Stimulated activated effector memory CD8-positive, alpha-beta T cell treated with anti-CD3 and anti-CD28 coated beads, Interleukin-12 subunit alpha, Interleukin-12 subunit beta, amount 100 ng/mL, for 72 hours (primary cell): ENCODE results near the gene EXT2.

Source experiments
- ATAC-seq: fragments of 150-1000 bp; cut with Tn5 transposase; 2 replicates; pipeline ENCODE4 v1.10.0; 2021
- DNase-seq, 2 donors: peaks; one replicate each; pipeline ENCODE4 v3.0.0; 2021 to 2022; ENCODE audit warnings: low spot score in 2 of 2
- H3K27ac Mint-ChIP-seq: one replicate; pipeline ENCODE4 v1.8.0; 2022; ENCODE audit warnings: mild to moderate bottlenecking, mixed read lengths
- H3K36me3 Mint-ChIP-seq: one replicate; pipeline ENCODE4 v1.8.0; 2022; ENCODE audit warnings: mild to moderate bottlenecking, mixed read lengths
- H3K4me1 Mint-ChIP-seq: one replicate; pipeline ENCODE4 v1.8.0; 2022; ENCODE audit warnings: mixed read lengths
- H3K4me3 Mint-ChIP-seq: one replicate; pipeline ENCODE4 v1.8.0; 2022; ENCODE audit warnings: mild to moderate bottlenecking, mixed read lengths
- H3K9me3 Mint-ChIP-seq: one replicate; pipeline ENCODE4 v1.8.0; 2022; ENCODE audit warnings: mixed read lengths

The EXT2 gene

DNA sequence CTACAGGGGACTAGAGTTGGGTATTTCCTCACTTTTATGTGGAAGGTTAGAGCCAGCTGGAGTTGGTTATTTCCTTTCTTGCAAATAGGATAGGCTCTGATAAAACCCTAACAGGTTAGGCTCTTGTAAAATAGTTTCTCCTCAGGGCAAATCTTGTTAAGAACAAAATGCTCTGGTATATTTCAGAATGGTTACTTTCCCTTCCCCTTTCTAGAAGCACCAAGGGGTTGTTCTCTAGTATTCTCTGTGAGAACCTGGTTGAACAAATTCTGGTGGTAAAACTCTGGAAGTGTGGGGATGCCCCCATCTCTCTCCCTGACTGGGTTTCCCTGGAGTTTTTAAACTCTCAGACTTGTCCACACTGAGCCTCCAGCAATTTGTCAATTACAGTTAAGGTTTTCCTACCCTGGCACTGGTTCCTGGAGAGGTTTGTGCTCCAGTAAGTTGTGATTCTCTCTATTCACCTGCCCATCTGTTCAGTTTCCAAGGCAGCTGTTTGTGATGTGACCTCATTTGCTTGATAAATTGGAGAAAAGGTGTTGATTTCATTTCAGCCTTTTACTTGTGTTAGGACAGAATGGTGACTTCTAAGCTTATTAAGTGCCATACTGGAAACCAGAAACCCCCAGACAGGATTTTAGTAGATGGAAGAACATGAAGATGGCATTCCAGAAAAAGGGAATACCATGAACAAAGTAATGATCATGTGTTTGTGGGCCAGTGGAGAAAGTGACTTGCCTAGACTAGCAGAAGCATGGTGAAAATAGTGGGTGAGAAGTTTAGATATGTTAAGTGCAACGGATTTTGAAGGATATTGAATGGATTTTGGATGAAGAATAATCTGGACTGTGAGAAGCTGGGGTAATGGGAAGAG lies 64.6 kb downstream of the EXT2 start:
- Mint-ChIP-seq H3K36me3 (peaks cover 13% of the 10 kb centered on the region), H3K27ac (no peak overlapping the region), H3K4me3 (no peak overlapping the region), H3K9me3 (no peaks in the 10 kb centered on the region), H3K4me1 (peaks cover 21% of the 10 kb centered on the region)
- DNase-seq: no peak
- no peak for ATAC-seq

DNA sequence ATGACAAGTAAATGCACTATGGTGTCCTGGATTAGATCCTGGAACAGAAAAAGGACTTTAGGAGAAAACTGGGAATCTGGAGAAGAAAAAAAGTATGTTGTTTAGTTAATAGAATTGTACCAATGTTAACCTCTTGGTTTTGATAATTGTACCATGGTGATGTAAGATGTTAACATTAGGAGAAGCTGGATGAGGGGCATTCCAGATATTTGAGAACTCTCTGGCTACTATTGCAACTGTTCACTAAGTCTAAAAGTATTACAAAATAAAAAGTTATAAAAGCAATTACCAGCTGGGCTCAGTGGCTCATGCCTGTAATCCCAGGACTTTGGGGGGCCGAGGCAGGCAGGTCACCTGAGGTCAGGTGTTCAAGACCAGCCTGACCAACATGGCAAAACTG lies 66.5 kb downstream of the EXT2 start:
- Mint-ChIP-seq H3K9me3 (no peaks in the 10 kb centered on the region), H3K4me1 (peaks cover 16% of the 10 kb centered on the region), H3K4me3 (no peak overlapping the region), H3K27ac (no peak overlapping the region), H3K36me3 (peaks cover 13% of the 10 kb centered on the region)
- ATAC-seq (no peak), DNase-seq (no peak)

DNA sequence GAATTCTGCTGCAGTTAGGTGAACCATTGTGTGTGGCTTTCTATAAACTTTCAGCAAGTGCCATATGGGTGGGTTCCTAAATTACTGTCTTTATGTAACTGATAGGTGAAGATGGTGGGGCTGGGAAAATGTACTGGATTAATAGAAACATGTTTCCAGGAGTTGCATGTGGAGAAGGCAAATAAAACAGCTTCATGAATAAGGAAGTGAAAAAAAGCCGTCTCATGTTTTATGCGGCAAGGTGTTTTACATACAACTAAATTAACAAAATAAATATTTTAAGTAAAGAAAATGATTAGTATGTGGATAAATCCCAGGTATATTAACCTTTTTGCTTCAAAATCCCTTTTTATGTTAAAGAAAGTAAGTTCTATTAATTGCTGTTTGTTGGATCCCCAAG lies 67.2 kb downstream of the EXT2 start:
- no peak for ATAC-seq
- no peak for DNase-seq
- H3K27ac Mint-ChIP-seq: no peak overlapping the region
- H3K9me3 Mint-ChIP-seq: no peaks in the 10 kb centered on the region
- H3K4me3 Mint-ChIP-seq: no peak overlapping the region
- peaks cover 15% of the 10 kb centered on the region for H3K4me1 Mint-ChIP-seq
- H3K36me3 Mint-ChIP-seq: peaks cover 19% of the 10 kb centered on the region

DNA sequence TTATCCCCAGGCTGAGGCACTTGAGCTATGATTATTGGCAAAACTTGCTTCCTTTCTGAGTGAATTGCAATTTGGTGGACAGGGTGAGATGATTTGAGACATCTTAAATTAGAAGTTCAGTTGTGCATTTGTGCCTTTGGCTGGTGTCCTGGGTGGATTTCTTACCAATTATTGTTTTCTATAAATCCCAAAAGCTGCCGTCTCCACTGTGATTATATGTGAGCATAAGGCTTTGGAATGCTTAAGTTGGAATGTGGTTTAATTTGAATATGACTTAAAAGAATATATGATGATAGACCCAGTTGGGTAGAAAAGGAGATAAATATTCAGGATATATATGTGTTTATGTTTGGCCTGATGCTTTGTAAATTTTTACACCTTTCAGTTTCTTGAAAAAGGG lies 70.0 kb downstream of the EXT2 start:
- DNase-seq (no peak), ATAC-seq (no peak)
- H3K4me3 Mint-ChIP-seq: no peak overlapping the region
- no peak overlapping the region for H3K27ac Mint-ChIP-seq
- no peaks in the 10 kb centered on the region for H3K9me3 Mint-ChIP-seq
- peaks cover 6% of the 10 kb centered on the region for H3K36me3 Mint-ChIP-seq
- peaks cover 5% of the 10 kb centered on the region for H3K4me1 Mint-ChIP-seq

DNA sequence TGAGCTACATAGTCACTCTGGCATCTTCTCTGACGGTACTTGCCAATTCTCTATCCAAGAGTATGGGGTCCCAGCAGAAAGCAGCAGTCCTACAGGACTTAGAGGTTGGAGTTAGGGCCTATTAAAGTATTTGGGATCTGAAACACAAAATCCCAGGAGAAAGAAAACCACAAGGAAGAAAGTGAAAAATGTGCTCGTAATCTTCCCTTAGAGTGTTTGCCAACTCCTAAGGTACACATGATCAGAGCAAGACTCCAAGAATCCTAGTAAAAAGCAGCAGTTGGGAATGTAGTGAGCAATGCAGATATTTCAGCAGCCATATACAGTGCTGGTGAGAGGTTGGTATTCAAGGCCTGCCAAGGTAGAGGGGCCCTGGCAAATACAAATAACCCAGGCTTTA lies 71.6 kb downstream of the EXT2 start:
- DNase-seq (no peak), ATAC-seq (no peak)
- Mint-ChIP-seq H3K9me3 (no peaks in the 10 kb centered on the region), H3K4me1 (peaks cover under 1% of the 10 kb centered on the region), H3K27ac (no peak overlapping the region), H3K36me3 (peaks cover 10% of the 10 kb centered on the region), H3K4me3 (no peak overlapping the region)

DNA sequence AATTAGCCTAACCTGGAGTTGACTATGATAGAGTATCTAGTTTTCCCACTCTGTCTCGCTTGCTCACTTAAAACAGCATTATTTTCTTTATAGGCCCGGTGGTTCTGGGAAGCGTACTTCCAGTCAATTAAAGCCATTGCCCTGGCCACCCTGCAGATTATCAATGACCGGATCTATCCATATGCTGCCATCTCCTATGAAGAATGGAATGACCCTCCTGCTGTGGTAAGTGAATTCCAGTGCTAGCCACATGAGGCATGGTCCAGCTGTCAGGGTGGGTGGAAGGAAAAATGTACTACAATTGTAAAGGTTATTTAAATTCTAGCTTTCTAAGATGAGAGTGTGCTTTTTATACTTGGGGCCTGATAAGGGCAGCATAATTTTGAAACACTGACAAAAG lies 76.0 kb downstream of the EXT2 start:
- H3K4me1 Mint-ChIP-seq: peaks cover 12% of the 10 kb centered on the region
- no peaks in the 10 kb centered on the region for H3K9me3 Mint-ChIP-seq
- ATAC-seq: no peak
- no peak for DNase-seq
- H3K36me3 Mint-ChIP-seq: peaks cover 27% of the 10 kb centered on the region
- H3K27ac Mint-ChIP-seq: no peak overlapping the region
- no peak overlapping the region for H3K4me3 Mint-ChIP-seq

DNA sequence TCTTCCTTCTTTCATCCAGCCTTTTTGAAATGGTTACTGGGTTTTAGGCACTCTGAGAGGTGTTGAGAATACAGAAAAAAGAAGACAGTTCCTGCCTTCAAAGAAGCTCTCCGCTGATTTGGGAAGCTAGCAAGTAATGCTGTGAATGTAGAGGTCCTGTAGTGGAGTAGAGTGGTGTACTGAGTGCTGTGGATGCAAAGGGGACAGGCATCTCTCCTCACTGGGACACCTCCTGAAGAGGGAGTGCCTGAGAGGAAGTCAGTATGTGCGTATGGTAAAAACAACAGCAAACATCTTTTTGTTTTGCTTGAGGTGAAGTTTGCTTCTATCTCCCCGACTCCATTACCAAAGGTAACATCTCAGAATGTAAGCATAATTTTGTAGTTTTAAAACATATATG lies 77.5 kb downstream of the EXT2 start:
- H3K36me3 Mint-ChIP-seq: peaks cover 21% of the 10 kb centered on the region
- H3K27ac Mint-ChIP-seq: no peak overlapping the region
- peaks cover 12% of the 10 kb centered on the region for H3K4me1 Mint-ChIP-seq
- no peaks in the 10 kb centered on the region for H3K9me3 Mint-ChIP-seq
- ATAC-seq: no peak
- DNase-seq: no peak
- H3K4me3 Mint-ChIP-seq: no peak overlapping the region

DNA sequence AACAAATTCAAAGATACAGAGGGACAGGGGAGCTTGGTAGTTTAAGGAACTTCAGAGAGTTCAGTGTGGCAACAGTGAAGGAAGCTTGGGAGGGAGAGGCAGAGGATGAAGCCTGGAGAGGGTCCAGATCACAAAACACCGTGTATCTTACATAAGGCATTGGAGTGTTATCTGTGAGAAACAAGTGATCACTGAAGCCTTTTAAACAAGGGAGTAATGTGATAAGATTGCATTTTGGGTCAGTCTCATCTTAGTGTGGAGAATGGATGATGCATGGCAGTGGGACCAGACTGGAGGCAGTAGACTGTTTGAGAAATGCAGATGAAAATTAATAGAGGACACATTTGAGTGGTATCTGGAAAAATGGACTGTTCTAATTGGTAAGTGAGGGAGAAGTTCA lies 79.4 kb downstream of the EXT2 start:
- Mint-ChIP-seq H3K36me3 (peaks cover 21% of the 10 kb centered on the region), H3K9me3 (no peaks in the 10 kb centered on the region), H3K4me3 (no peak overlapping the region), H3K27ac (peak overlapping the region; percentile 15), H3K4me1 (peaks cover 12% of the 10 kb centered on the region)
- DNase-seq (no peak), ATAC-seq (no peak)

DNA sequence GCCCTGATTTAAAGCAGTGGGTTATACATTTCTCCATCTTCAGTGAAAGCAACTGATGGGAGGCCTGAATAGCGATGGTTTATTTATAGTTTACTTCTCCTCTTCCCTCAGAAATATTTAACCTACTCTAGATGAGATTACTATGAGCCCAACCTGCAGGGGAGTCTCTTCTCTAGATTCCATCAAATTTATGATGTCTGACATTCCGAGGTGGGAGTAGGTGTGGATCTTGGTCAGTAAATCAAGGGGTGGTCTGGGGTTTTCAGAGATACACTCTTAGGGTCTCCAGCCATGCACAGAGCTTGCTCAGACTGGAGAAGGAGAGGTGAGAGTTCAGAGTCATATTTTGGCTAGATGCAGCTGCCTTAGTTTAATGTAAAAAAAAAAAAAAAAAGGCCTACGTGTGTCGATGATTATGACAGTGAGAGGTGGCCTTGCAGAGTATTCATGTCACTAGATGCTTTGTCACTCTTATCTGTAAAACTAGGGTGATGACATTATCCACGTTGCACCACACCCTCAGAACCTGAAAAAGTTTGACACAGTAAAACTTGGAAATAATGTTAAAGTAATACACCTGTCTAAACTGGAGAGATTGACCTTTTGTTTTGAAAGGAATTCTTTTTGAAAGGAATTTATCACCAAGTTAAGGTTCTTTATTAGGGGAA lies 81.2 kb downstream of the EXT2 start:
- H3K9me3 Mint-ChIP-seq: no peaks in the 10 kb centered on the region
- no peak overlapping the region for H3K27ac Mint-ChIP-seq
- no peak overlapping the region for H3K4me3 Mint-ChIP-seq
- H3K36me3 Mint-ChIP-seq: peaks cover 29% of the 10 kb centered on the region
- DNase-seq (no peak), ATAC-seq (no peak)
- peaks cover 12% of the 10 kb centered on the region for H3K4me1 Mint-ChIP-seq

DNA sequence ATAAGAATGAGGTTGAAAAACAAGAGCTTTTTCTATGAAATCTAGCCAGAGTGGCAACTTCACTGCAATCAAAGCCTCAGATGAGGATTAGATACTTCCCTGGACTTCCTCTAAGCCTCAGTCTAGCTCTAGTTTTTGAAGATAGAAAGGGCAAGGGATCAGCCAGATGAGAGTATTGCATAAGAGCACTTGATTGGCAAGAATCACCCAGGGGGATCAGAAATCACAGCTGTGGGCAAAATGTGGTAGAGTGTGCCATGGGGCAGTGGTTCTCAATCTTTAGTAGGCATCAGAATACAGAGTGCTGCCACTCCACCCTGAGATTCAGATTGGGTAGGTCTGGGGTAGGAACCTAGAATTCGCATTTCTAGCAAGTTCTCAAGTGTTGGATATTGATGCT lies 82.4 kb downstream of the EXT2 start:
- Mint-ChIP-seq H3K36me3 (peaks cover 24% of the 10 kb centered on the region), H3K27ac (peak overlapping the region; percentile 64), H3K9me3 (no peaks in the 10 kb centered on the region), H3K4me1 (peaks cover 12% of the 10 kb centered on the region), H3K4me3 (no peak overlapping the region)
- no peak for ATAC-seq
- DNase-seq: no peak

DNA sequence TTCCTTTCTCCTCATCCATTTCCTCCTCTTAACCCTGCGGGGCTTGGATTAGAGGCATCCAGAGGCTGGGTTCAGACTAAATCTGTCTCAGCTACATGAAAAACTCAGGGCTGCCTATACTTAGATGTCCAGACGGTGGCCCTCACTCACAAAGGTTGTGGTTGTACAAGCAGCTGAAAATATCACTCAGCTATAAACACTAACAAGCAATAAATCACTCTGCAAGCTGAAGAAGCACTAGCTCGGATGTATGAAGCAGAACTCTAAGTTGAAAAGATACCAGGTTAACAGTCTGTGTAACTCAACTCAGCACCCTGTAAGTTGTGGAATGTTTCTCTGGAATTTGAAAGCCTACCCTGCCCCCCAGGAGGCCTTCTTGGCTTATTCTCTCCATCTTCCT lies 82.9 kb downstream of the EXT2 start:
- Mint-ChIP-seq H3K27ac (peak overlapping the region; percentile 64), H3K4me3 (no peak overlapping the region), H3K36me3 (peaks cover 19% of the 10 kb centered on the region), H3K4me1 (peaks cover 12% of the 10 kb centered on the region), H3K9me3 (no peaks in the 10 kb centered on the region)
- DNase-seq: no peak
- no peak for ATAC-seq

DNA sequence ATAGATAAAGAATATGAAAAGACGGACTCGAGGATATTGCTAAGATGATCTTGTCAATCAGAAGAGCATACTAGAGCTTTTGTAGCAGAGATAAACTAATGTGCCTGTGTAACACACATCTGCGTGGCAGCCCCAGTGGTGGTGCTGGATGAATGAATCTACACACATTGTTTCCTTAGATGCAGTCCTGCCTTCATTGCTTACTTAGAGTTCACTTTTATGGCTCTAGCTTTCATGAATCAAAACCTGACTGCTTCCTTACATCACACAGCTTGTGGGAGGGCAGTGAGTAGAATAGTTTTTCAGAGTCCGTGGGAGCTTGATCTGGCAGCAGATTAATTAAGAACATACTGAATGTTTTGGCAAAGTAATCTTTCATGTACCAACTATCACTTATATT lies 83.7 kb downstream of the EXT2 start:
- H3K4me1 Mint-ChIP-seq: peaks cover 12% of the 10 kb centered on the region
- no peaks in the 10 kb centered on the region for H3K9me3 Mint-ChIP-seq
- H3K36me3 Mint-ChIP-seq: peaks cover 13% of the 10 kb centered on the region
- ATAC-seq (no peak), DNase-seq (no peak)
- H3K27ac Mint-ChIP-seq: peak overlapping the region; percentile 64
- no peak overlapping the region for H3K4me3 Mint-ChIP-seq

DNA sequence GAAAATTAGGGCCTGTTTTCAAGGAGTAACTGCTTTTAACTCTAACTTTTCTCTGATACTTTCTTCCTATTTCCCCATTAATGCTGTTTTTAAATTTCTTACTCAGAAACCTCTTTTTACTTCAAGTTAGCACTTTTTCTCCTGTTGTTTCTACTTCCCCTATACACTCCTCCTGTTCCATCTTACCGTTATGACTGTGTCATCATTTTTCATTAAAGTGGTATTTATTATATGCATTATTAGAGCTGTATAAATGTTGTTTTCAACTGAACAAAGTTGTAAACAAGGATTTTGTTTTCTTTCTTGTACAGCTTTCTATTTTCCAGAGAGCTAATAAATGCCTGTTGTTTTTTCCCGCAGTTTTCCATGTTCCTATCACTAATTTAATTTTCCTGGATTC lies 84.6 kb downstream of the EXT2 start:
- no peak for ATAC-seq
- peaks cover 13% of the 10 kb centered on the region for H3K36me3 Mint-ChIP-seq
- no peak overlapping the region for H3K4me3 Mint-ChIP-seq
- H3K9me3 Mint-ChIP-seq: no peaks in the 10 kb centered on the region
- no peak for DNase-seq
- H3K27ac Mint-ChIP-seq: no peak overlapping the region
- H3K4me1 Mint-ChIP-seq: peaks cover 11% of the 10 kb centered on the region

DNA sequence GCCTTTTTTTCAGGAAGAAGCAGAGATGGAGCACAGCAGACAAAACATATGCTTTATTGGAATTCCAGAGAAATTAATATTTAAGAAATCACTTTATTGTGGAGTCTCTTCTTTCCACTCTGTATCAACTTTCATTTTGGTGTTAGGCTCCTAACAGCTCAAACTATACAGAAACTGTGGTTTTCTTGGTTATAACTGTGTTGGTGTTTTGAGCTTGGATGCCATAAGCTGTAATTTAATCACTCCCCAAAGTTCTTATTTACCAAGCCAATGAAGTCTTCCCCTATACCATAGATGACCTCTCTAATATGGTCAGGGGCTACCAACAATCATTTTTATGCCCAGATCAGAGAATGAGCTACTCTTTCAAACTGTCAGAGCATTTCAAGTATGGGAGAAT lies 90.0 kb downstream of the EXT2 start:
- Mint-ChIP-seq H3K27ac (no peak overlapping the region), H3K36me3 (peaks cover 21% of the 10 kb centered on the region), H3K9me3 (peaks cover 5% of the 10 kb centered on the region), H3K4me3 (no peak overlapping the region), H3K4me1 (peaks cover 12% of the 10 kb centered on the region)
- DNase-seq (no peak), ATAC-seq (peak; percentile 56)

DNA sequence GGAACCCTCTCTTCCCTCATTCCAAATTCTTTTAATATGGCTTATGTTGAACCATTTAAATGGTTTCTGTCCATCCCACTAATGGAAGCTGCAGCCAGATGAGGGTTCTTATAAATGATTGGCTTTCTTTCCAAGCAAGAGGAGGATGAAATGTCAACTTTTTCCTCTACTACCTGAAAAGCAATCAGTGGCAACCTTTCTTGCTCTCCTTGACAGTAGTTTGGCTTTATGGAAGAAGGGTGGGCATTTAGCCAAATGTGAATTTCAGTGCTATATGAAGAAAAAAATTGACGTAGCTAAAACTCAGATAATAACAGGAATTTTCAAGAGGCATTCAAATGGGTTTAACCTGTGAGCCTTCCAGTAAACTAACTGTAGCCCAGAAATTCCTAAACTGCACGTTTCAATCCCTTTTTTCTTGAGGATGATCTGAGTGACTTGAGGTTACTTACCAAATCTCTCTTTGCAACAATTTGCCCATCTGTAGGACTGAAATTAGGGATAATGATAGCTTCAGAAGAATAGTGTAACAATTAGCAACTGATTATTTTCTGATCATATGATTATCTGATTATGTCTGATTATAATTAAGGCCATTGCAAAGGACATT lies 90.9 kb downstream of the EXT2 start:
- H3K4me1 Mint-ChIP-seq: peaks cover 12% of the 10 kb centered on the region
- peaks cover 18% of the 10 kb centered on the region for H3K36me3 Mint-ChIP-seq
- no peak overlapping the region for H3K27ac Mint-ChIP-seq
- DNase-seq (no peak), ATAC-seq (no peak)
- no peak overlapping the region for H3K4me3 Mint-ChIP-seq
- peaks cover 5% of the 10 kb centered on the region for H3K9me3 Mint-ChIP-seq

DNA sequence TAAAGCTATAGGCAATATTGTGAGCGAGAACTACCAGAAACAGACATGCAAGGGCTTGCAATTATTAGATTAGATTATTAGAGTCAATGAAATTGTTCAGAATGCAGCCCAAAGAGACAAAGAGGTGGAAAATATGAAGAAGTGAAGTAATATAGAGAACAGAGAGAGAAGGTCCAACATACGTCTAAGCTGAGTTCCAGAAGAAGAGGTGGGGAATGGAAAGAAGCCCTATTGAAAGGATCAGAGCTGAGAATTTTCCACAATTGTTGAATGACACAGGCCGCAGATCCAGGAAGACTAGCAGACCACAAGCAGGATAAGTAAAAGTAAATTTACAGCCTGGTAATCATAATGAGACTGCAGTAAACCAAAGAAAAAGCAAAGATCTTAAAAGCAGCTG lies 93.2 kb downstream of the EXT2 start:
- H3K36me3 Mint-ChIP-seq: peaks cover 13% of the 10 kb centered on the region
- no peak overlapping the region for H3K27ac Mint-ChIP-seq
- no peak for ATAC-seq
- peaks cover 29% of the 10 kb centered on the region for H3K4me1 Mint-ChIP-seq
- DNase-seq: no peak
- peaks cover 5% of the 10 kb centered on the region for H3K9me3 Mint-ChIP-seq
- H3K4me3 Mint-ChIP-seq: no peak overlapping the region
